Neuron (in vitro differentiated cells): ENCODE measurements around the gene CABLES2.

ENCODE experiments used
- H2AFZ ChIP-seq: one replicate; pipeline ENCODE4 v1.6.1; 2013; ENCODE audit warnings: low read depth, mild to moderate bottlenecking, inconsistent platforms, low read length, moderate library complexity
- H3K27me3 ChIP-seq: one replicate; pipeline ENCODE4 v1.6.1; 2013; ENCODE audit warnings: low read length; ENCODE audit not compliant: insufficient read depth
- H3K36me3 ChIP-seq: one replicate; pipeline ENCODE4 v1.6.1; 2013; ENCODE audit warnings: low read length; ENCODE audit not compliant: insufficient read depth
- H3K4me1 ChIP-seq: one replicate; pipeline ENCODE4 v1.6.1; 2013; ENCODE audit warnings: low read length; ENCODE audit not compliant: insufficient read depth
- H3K4me3 ChIP-seq: 2 replicates; pipeline ENCODE4 v1.5.1; 2013; ENCODE audit warnings: mild to moderate bottlenecking, low read length, moderate library complexity
- H3K9me3 ChIP-seq: one replicate; pipeline ENCODE4 v1.6.1; 2013; ENCODE audit warnings: low read length

CABLES2 gene

DNA sequence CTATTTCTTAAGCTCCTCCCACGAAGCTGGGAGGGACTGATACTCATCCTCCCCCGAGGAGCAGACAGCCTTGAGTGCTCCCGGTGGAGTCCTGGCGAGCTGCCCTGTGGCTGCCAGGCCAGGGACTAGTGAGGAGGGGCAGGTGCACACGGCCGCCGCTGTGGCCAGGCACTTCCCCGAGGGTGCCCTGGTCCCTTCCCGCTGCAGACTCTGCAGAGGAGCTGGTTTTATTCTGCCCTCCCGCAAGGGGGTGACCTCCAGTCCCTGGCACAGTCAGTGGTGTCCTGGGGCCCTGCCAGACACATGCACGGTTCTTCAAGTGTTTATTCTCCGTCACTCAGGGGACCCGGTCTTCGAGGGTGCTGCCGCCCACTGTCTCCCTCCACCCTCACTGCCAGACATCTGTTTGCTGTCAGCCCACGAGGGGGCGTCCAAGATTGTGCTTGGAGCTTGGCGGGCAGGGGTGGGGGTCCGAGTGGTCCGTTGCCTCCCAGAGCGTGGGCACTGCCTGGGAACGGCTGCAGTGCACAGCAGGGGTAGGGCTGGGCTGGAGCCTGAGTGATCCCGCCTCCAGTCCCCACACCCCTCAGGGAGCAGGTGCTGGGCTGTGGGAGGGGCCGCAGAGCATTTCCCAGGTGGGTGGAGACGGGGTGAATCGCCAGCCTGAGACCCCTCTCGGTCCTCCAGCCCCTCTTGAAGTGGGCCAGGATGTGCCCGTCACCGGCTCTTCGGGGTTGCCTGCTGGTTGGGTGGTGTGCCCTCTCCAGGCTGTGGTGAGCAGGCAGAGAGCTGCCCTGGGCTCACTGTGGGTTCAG lies 3.1 kb upstream of the CABLES2 start:
- Histone ChIP-seq H3K9me3 (no peaks in the 10 kb centered on the region), H3K27me3 (peaks cover 36% of the 10 kb centered on the region), H3K4me3 (no peak overlapping the region), H2AFZ (no peak overlapping the region), H3K36me3 (no peaks in the 10 kb centered on the region), H3K4me1 (peaks cover 16% of the 10 kb centered on the region)

DNA sequence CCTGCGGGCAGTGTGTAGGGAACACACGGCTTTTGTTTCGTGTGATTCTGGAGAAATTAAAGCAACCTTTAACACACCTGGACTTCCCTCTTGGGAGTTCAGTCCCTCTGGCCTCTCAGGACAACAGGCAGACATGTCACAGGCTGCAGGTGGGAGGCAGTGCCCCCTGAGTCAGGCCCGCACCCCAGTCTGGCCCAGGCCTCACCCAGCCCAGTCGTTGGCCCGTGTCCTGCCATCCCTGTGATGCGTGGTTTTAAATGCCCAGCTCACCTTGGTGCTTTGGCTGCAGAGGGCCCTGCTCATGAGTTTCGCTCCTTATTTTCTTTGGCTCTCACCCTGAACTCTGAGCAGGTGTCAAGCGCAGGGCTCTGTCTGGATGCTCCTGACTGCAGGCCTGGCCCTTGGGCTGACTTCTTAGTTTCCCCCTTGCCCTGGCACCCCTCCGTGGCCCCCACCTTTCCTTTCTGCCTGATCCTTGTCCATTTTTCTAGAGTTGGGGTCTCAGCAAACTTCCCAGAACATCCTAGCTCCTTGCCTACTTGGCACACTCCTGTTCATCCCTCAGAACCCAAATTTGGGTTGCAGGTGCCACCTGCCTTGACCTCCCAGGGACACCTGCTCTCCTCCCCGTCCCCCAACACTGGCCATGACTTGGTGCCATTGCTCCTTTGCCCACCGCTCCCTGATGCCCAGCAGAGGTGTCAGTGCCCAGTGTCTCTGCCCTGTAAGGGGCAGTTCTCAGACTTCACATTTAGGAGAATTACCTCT lies 2.2 kb upstream of the CABLES2 start:
- H3K4me1 ChIP-seq, result peaks cover 16% of the 10 kb centered on the region
- peaks cover 35% of the 10 kb centered on the region for H3K27me3 ChIP-seq
- H3K36me3 ChIP-seq, result no peaks in the 10 kb centered on the region
- no peak overlapping the region for H3K4me3 ChIP-seq
- H3K9me3 ChIP-seq, result no peaks in the 10 kb centered on the region
- H2AFZ ChIP-seq, result no peak overlapping the region

GRCh38 chr20:62408640-62409039 lies 1.6 kb upstream of the CABLES2 start:
- H2AFZ ChIP-seq, result no peak overlapping the region
- H3K4me1 ChIP-seq, result peaks cover 16% of the 10 kb centered on the region
- peaks cover 30% of the 10 kb centered on the region for H3K27me3 ChIP-seq
- H3K36me3 ChIP-seq, result no peaks in the 10 kb centered on the region
- no peaks in the 10 kb centered on the region for H3K9me3 ChIP-seq
- no peak overlapping the region for H3K4me3 ChIP-seq

GRCh38 chr20:62408055-62408454 lies 970 bp upstream of the CABLES2 start:
- Histone ChIP-seq H3K4me3 (no peak overlapping the region), H3K27me3 (peaks cover 29% of the 10 kb centered on the region), H2AFZ (no peak overlapping the region), H3K4me1 (peaks cover 16% of the 10 kb centered on the region), H3K36me3 (no peaks in the 10 kb centered on the region), H3K9me3 (no peaks in the 10 kb centered on the region)

DNA sequence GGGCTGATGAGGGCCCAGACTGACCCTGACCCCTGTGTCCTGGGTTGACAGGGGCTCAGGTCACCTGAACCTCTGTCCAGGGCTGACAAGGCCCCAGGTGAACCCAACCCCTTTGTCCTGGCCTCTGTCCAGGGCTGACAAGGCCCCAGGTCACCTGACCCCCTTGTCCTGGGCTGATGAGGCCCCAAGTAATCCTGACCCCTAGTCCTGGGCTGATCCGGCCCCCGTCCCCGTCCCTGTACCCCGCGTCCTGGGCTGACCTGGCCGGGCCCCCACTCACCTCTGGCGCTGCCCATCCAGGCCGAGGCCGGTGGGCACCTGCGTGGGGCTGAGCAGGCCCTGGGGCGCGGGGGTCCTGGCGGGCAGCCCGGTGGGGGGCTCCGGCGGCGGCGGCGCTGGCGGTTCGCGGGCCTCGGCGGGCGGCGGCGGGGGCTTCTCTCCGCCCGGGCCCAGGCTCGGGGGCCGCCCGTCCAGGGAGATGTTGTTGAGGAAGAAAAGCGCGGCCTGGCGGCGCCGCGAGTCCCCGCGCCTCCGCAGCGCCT lies 379 bp downstream of the CABLES2 start:
- peak overlapping the region; percentile 63 for H3K4me3 ChIP-seq
- no peaks in the 10 kb centered on the region for H3K36me3 ChIP-seq
- no peak overlapping the region for H2AFZ ChIP-seq
- peaks cover 20% of the 10 kb centered on the region for H3K27me3 ChIP-seq
- H3K9me3 ChIP-seq, result no peaks in the 10 kb centered on the region
- H3K4me1 ChIP-seq, result peaks cover 16% of the 10 kb centered on the region

- Histone ChIP-seq H2AFZ (no peak overlapping the region), H3K36me3 (peaks cover 1% of the 10 kb centered on the region), H3K27me3 (peaks cover 15% of the 10 kb centered on the region), H3K4me3 (peak overlapping the region; percentile 63), H3K9me3 (no peaks in the 10 kb centered on the region), H3K4me1 (peaks cover 16% of the 10 kb centered on the region)
Observed at GRCh38 chr20:62405981-62406513, 1.0 kb downstream of the CABLES2 start.

DNA sequence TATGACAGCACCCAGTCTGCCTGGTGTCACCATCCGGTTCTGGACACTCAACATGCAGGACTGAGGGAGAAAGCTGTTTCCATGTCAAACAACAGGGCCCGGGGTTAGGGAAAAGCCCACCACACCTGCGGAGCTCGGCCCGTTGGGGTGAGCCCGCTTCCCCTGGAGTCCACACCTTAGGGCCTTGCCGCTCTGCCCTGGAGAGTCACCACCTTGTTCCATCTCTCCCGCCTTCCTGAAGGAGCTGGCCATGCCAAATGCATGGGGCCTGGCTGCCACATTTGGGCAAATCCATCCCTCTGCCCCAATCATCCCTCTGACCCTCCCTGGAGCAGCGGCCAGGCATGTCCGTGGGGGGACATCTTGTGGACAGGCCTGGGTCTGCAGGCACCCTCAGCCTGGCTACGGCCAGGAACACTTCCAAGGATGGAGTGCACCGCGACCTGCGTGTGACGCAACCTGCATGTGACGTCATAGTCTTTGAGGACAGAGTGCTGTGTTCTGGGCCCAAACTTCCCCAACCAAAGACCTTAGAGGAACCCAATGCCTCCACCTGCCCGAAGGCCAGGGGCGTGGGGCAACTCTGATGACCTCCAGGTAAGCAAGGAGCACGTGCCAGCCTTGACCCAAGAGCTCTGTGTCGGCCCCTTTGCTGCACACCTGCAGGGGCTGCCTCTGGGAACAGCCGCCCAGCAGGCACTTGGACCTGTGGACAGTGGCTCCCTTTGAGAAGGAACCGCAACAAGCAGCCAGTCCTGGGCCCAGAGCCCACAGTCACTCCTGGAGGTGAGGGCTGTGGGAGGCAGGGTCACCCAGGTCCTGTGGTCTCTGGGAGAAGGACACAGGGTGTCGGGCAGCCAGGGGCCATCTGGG lies 1.7 kb downstream of the CABLES2 start:
- Histone ChIP-seq H3K9me3 (no peaks in the 10 kb centered on the region), H3K4me3 (peak overlapping the region; percentile 63)

GRCh38 chr20:62404761-62405107 lies 2.4 kb downstream of the CABLES2 start:
- Histone ChIP-seq H3K9me3 (no peaks in the 10 kb centered on the region), H3K36me3 (peaks cover 2% of the 10 kb centered on the region), H3K27me3 (peaks cover 6% of the 10 kb centered on the region), H2AFZ (no peak overlapping the region), H3K4me3 (no peak overlapping the region), H3K4me1 (peaks cover 16% of the 10 kb centered on the region)

More for the DNA sequence above, 1.7 kb downstream of the CABLES2 start:
- Histone ChIP-seq H3K36me3 (peaks cover 2% of the 10 kb centered on the region), H3K27me3 (peaks cover 8% of the 10 kb centered on the region), H3K4me1 (peaks cover 16% of the 10 kb centered on the region), H2AFZ (no peak overlapping the region)

GRCh38 chr20:62404112-62404665 lies 2.9 kb downstream of the CABLES2 start:
- Histone ChIP-seq H2AFZ (no peak overlapping the region), H3K4me3 (no peak overlapping the region), H3K27me3 (peaks cover 2% of the 10 kb centered on the region), H3K4me1 (peaks cover 16% of the 10 kb centered on the region), H3K9me3 (no peaks in the 10 kb centered on the region), H3K36me3 (peaks cover 2% of the 10 kb centered on the region)

DNA sequence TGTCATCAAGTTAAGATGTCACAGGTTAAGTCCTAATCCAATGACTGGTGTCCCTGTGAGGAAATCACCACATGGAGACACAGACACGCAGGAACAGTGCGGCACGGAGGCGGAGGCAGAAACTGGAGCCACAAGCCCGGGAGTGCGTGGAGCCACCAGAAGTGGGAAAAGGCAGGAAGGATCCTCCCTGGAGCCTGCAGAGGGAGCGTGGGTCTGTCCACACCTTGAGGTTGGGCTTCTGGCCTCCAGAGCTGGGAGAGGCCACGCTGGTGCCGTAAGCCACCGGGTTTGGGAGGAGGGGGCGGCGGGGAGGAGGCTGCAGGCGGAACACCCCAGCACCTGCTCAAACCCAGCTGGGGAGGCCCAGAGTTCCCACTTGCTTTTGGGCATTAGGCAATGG lies 3.8 kb downstream of the CABLES2 start:
- Histone ChIP-seq H3K4me1 (peaks cover 16% of the 10 kb centered on the region), H2AFZ (no peak overlapping the region), H3K36me3 (peaks cover 2% of the 10 kb centered on the region), H3K4me3 (no peak overlapping the region), H3K27me3 (peaks cover under 1% of the 10 kb centered on the region), H3K9me3 (no peaks in the 10 kb centered on the region)

- no peaks in the 10 kb centered on the region for H3K27me3 ChIP-seq
- peaks cover 2% of the 10 kb centered on the region for H3K36me3 ChIP-seq
- peaks cover 15% of the 10 kb centered on the region for H3K4me1 ChIP-seq
- H3K4me3 ChIP-seq, result no peak overlapping the region
- no peaks in the 10 kb centered on the region for H3K9me3 ChIP-seq
- no peak overlapping the region for H2AFZ ChIP-seq
Observed at GRCh38 chr20:62402456-62403150, 4.5 kb downstream of the CABLES2 start.

GRCh38 chr20:62401331-62401779 lies 5.7 kb downstream of the CABLES2 start:
- no peaks in the 10 kb centered on the region for H3K9me3 ChIP-seq
- H3K36me3 ChIP-seq, result peaks cover 2% of the 10 kb centered on the region
- H3K4me1 ChIP-seq, result peaks cover 9% of the 10 kb centered on the region
- H3K27me3 ChIP-seq, result no peaks in the 10 kb centered on the region
- H3K4me3 ChIP-seq, result no peak overlapping the region
- no peak overlapping the region for H2AFZ ChIP-seq
